ENCODE results near the gene ZG16. TPM values are rescaled to one million over a fixed set of nuclear protein-coding genes. Genes with fewer than 3 reads are reported as not detected.
"Not testable (repeated sequence)": the region's sequence is repeated elsewhere in the genome, so short reads cannot be mapped to it uniquely, and the experiment has no call there.

ZG16 gene
- total RNA-seq, 1 experiment from 2014 or later = 0.07 TPM

- no peak overlapping the region for H3K9ac ChIP-seq (ENCODE audit: low read length)
- no peak overlapping the region for H3K4me3 ChIP-seq (replicated peaks in 1 of 2; ENCODE audit: low read depth in 1 of 2, low read length in 2 of 2)
- intact Hi-C loops (cut with micrococcal nuclease) = no loop called here
- CTCF ChIA-PET = interaction anchor here (1.2 kb wide), 1 partner anchor 9 kb away, joined by 4 read pairs; no protein-coding TSS in a partner anchor
- no peak overlapping the region for H3K27ac ChIP-seq (ENCODE audit: low read depth, low read length)
- no peaks in the 10 kb centered on the region for H3K4me1 ChIP-seq (ENCODE audit: control insufficient read depth in 1 of 2, insufficient read depth in 2 of 2, low read length in 2 of 2)
- no peak for ATAC-seq
- H3K4me2 ChIP-seq (ENCODE audit: low read length) = no peak overlapping the region
- H3K79me2 ChIP-seq (ENCODE audit: insufficient read depth, low read length) = no peaks in the 10 kb centered on the region
- DNase-seq (ENCODE audit: low read depth, low spot score) = no peak
- no peaks in the 10 kb centered on the region for H3K9me3 ChIP-seq (ENCODE audit: control insufficient read depth in 1 of 2, insufficient read depth in 1 of 2, low read depth in 1 of 2, low read length in 2 of 2)
- POLR2A ChIA-PET = no interaction called here
- no peak for TF ChIP-seq SRF (IDR thresholded peaks at IDR 0.05; ENCODE audit: low read depth)
- no peak for TF ChIP-seq TCF7L2 (IDR thresholded peaks at IDR 0.05; ENCODE audit: borderline replicate concordance, extremely low read depth, insufficient read depth, insufficient read length)
- TF ChIP-seq POLR2AphosphoS5 (IDR thresholded peaks at IDR 0.05; ENCODE audit: low read depth, low read length) = no peak
- TF ChIP-seq FOSL1 (IDR thresholded peaks at IDR 0.05; ENCODE audit: low read depth) = no peak
- TF ChIP-seq SIN3A (IDR thresholded peaks at IDR 0.05; ENCODE audit: low read depth) = no peak
- no peak for TF ChIP-seq ZBTB33 (IDR thresholded peaks at IDR 0.05; ENCODE audit: extremely low read depth, insufficient replicate concordance, low read length)
- TF ChIP-seq JUND (IDR thresholded peaks at IDR 0.05) = no peak
- no peak for TF ChIP-seq POLR2A (IDR thresholded peaks at IDR 0.05; ENCODE audit: borderline replicate concordance, extremely low read depth, insufficient read depth, insufficient read length)
- TF ChIP-seq RAD21 (IDR thresholded peaks at IDR 0.05; ENCODE audit: low read depth) = no peak
- no peak for TF ChIP-seq CEBPB (IDR thresholded peaks at IDR 0.05; ENCODE audit: low read depth)
- no peak for TF ChIP-seq MAX (IDR thresholded peaks at IDR 0.05)
- no peak for TF ChIP-seq CBX3 (IDR thresholded peaks at IDR 0.05; ENCODE audit: low read depth)
- no peak for TF ChIP-seq YY1 (IDR thresholded peaks at IDR 0.05; ENCODE audit: extremely low read depth, insufficient replicate concordance, low read depth, low read length)
- RAD21 ChIA-PET (ENCODE audit: low non-redundant PET in 1 of 2, low total read pairs in 2 of 2, uncharacterized antibody in 2 of 2, unreplicated experiment in 2 of 2) = no interaction called here
- no TSS peak for BruUV-seq (replicated peaks)
- H4K20me1 ChIP-seq (ENCODE audit: insufficient read depth) = no peaks in the 10 kb centered on the region
- no peaks in the 10 kb centered on the region for H3K36me3 ChIP-seq (ENCODE audit: control insufficient read depth in 1 of 2, insufficient read depth in 2 of 2, low read length in 2 of 2)
- H2AFZ ChIP-seq (ENCODE audit: low read depth, low read length, poor library complexity, severe bottlenecking) = no peak overlapping the region
- no peaks in the 10 kb centered on the region for H3K9me2 ChIP-seq (ENCODE audit: insufficient read depth)
- H3K27me3 ChIP-seq (ENCODE audit: insufficient read depth, low read length) = no peaks in the 10 kb centered on the region
These were observed 39.5 kb upstream of the ZG16 start for GRCh38 chr16:29738514-29738913.

GRCh38 chr16:29739927-29740629, 38.0 kb upstream of the ZG16 start:
- H3K4me2 ChIP-seq (ENCODE audit: low read length); H3K4me3 ChIP-seq (replicated peaks in 1 of 2; ENCODE audit: low read depth in 1 of 2, low read length in 2 of 2); BruUV-seq (replicated peaks); H3K27me3 ChIP-seq (ENCODE audit: insufficient read depth, low read length); RAD21 ChIA-PET (ENCODE audit: low non-redundant PET in 1 of 2, low total read pairs in 2 of 2, uncharacterized antibody in 2 of 2, unreplicated experiment in 2 of 2); H3K9me2 ChIP-seq (ENCODE audit: insufficient read depth); H3K36me3 ChIP-seq (ENCODE audit: control insufficient read depth in 1 of 2, insufficient read depth in 2 of 2, low read length in 2 of 2); H3K27ac ChIP-seq (ENCODE audit: low read depth, low read length); H3K9me3 ChIP-seq (ENCODE audit: control insufficient read depth in 1 of 2, insufficient read depth in 1 of 2, low read depth in 1 of 2, low read length in 2 of 2); POLR2A ChIA-PET; CTCF ChIA-PET; ATAC-seq; H2AFZ ChIP-seq (ENCODE audit: low read depth, low read length, poor library complexity, severe bottlenecking); H4K20me1 ChIP-seq (ENCODE audit: insufficient read depth); intact Hi-C loops (cut with micrococcal nuclease); H3K79me2 ChIP-seq (ENCODE audit: insufficient read depth, low read length); DNase-seq (ENCODE audit: low read depth, low spot score); H3K4me1 ChIP-seq (ENCODE audit: control insufficient read depth in 1 of 2, insufficient read depth in 2 of 2, low read length in 2 of 2); H3K9ac ChIP-seq (ENCODE audit: low read length): not testable (repeated sequence)

- H3K27me3 ChIP-seq (ENCODE audit: insufficient read depth, low read length); H4K20me1 ChIP-seq (ENCODE audit: insufficient read depth); H2AFZ ChIP-seq (ENCODE audit: low read depth, low read length, poor library complexity, severe bottlenecking); CTCF ChIA-PET; H3K9ac ChIP-seq (ENCODE audit: low read length); POLR2A ChIA-PET; ATAC-seq; H3K27ac ChIP-seq (ENCODE audit: low read depth, low read length); H3K9me2 ChIP-seq (ENCODE audit: insufficient read depth); H3K9me3 ChIP-seq (ENCODE audit: control insufficient read depth in 1 of 2, insufficient read depth in 1 of 2, low read depth in 1 of 2, low read length in 2 of 2); H3K4me1 ChIP-seq (ENCODE audit: control insufficient read depth in 1 of 2, insufficient read depth in 2 of 2, low read length in 2 of 2); intact Hi-C loops (cut with micrococcal nuclease); H3K79me2 ChIP-seq (ENCODE audit: insufficient read depth, low read length); DNase-seq (ENCODE audit: low read depth, low spot score); H3K4me3 ChIP-seq (replicated peaks in 1 of 2; ENCODE audit: low read depth in 1 of 2, low read length in 2 of 2); H3K36me3 ChIP-seq (ENCODE audit: control insufficient read depth in 1 of 2, insufficient read depth in 2 of 2, low read length in 2 of 2); RAD21 ChIA-PET (ENCODE audit: low non-redundant PET in 1 of 2, low total read pairs in 2 of 2, uncharacterized antibody in 2 of 2, unreplicated experiment in 2 of 2); BruUV-seq (replicated peaks); H3K4me2 ChIP-seq (ENCODE audit: low read length): not testable (repeated sequence)
These were observed 37.4 kb upstream of the ZG16 start for GRCh38 chr16:29740630-29741015.
